Left renal cortex interstitium (tissue), 4 donors: ENCODE results near the gene PCSK5. TPM values are rescaled to one million over a fixed set of nuclear protein-coding genes. Genes with fewer than 3 reads are reported as not detected.
"Not testable (repeated sequence)": the region's sequence is repeated elsewhere in the genome, so short reads cannot be mapped to it uniquely, and the experiment has no call there.

Experiments
- DNase-seq, 4 donors: peaks; one replicate each; pipeline ENCODE4 v3.0.0-alpha.2; 2013; ENCODE audit warnings: low read depth in 4 of 4, low spot score in 2 of 4, missing footprints in 1 of 4
- polyA plus RNA-seq, 4 donors: library from polyadenylated mRNA; unstranded; fragments of 120-200 nt; gene quantifications; one replicate each; pipeline ENCODE4 v1.2.1, GENCODE V29; 2013; ENCODE audit not compliant: insufficient read length in 4 of 4

The PCSK5 gene
- polyA plus RNA-seq, 4 donors: 11.8 to 21.1 (median 14.7) TPM

- DNase-seq: no peak
Measured at GRCh38 chr9:76289703-76290102, 399.2 kb downstream of the PCSK5 start.

GRCh38 chr9:76290555-76290954, 400.1 kb downstream of the PCSK5 start:
- DNase-seq: no peak

GRCh38 chr9:76292246-76292645, 401.8 kb downstream of the PCSK5 start:
- DNase-seq: no peak

- DNase-seq: no peak
Measured at GRCh38 chr9:76292658-76293057, 402.2 kb downstream of the PCSK5 start.

GRCh38 chr9:76294301-76294700, 403.8 kb downstream of the PCSK5 start:
- DNase-seq: no peak

- DNase-seq: no peak
Measured at GRCh38 chr9:76296561-76297310, 406.3 kb downstream of the PCSK5 start.

GRCh38 chr9:76297721-76298239, 407.3 kb downstream of the PCSK5 start:
- no peak for DNase-seq

- DNase-seq: no peak
Measured at GRCh38 chr9:76298521-76299144, 408.2 kb downstream of the PCSK5 start.

- DNase-seq: no peak
Measured at GRCh38 chr9:76302543-76302942, 412.1 kb downstream of the PCSK5 start.

- DNase-seq: no peak
Measured at GRCh38 chr9:76302947-76303550, 412.6 kb downstream of the PCSK5 start.

- DNase-seq: not testable (repeated sequence)
Measured at GRCh38 chr9:76307047-76307446, 416.6 kb downstream of the PCSK5 start.

- DNase-seq: no peak
Measured at GRCh38 chr9:76310577-76310976, 420.1 kb downstream of the PCSK5 start.

GRCh38 chr9:76310991-76311390, 420.5 kb downstream of the PCSK5 start:
- DNase-seq: no peak

- DNase-seq: no peak
Measured at GRCh38 chr9:76311537-76311936, 421.1 kb downstream of the PCSK5 start.

GRCh38 chr9:76313771-76314170, 423.3 kb downstream of the PCSK5 start:
- no peak for DNase-seq

- no peak for DNase-seq
Measured at GRCh38 chr9:76314321-76314720, 423.8 kb downstream of the PCSK5 start.

GRCh38 chr9:76316069-76316468, 425.6 kb downstream of the PCSK5 start:
- DNase-seq: no peak

GRCh38 chr9:76319466-76319865, 429.0 kb downstream of the PCSK5 start:
- DNase-seq: not testable (repeated sequence)

GRCh38 chr9:76321195-76321828, 430.8 kb downstream of the PCSK5 start:
- no peak for DNase-seq

- no peak for DNase-seq
Measured at GRCh38 chr9:76322810-76323209, 432.3 kb downstream of the PCSK5 start.

GRCh38 chr9:76323490-76323889, 433.0 kb downstream of the PCSK5 start:
- DNase-seq: no peak
